NOMO-1 treated with DMSO at 0.1 percent for 48 hours (cell line): ENCODE results near the gene NRSN2.

Source experiments
- DNase-seq: peaks from one replicate; lab custom pipeline; 2025; ENCODE audit not compliant: unreplicated experiment; lab: John Stamatoyannopoulos, UW

NRSN2 gene

GRCh38 chr20:396619-397431 lies 49.9 kb downstream of the NRSN2 start:
- no peak for DNase-seq

DNA sequence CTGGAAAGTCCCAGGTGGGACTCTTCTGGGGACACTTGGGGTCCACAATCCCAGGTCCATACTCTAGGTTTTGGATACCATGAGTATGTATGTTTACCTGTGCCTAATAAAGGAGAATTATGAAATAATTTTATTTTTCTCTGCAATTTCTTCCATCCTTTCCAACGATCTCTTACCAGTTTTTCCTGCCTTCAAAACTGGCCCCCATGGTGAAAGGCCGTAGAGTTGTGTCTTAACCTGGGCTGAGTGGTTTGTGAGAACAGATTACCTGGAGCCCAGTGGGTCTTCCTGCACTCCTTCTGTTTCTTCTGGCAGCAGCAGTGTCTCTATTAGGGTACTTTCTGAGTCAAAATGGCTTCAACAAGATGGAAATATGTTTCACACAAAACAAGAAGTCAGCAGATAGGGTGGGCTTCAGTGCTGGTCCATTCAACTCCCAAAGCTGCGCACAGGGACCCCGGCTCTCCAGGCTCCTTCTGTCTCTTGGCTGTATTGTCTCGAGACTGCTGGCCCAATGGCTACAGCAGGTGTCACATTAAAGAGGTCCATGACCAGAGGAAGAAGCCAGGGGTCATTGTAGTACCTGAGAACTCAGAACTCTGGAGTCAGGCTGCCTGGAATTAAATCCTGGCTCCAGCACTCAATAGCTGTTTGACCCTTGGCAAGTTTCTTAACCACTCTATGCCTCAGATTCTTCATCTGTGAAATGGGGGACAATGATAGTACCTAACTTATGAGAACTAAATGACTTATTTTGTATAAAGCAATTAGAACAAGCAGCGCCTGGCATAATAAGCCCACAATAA lies 50.7 kb downstream of the NRSN2 start:
- no peak for DNase-seq

DNA sequence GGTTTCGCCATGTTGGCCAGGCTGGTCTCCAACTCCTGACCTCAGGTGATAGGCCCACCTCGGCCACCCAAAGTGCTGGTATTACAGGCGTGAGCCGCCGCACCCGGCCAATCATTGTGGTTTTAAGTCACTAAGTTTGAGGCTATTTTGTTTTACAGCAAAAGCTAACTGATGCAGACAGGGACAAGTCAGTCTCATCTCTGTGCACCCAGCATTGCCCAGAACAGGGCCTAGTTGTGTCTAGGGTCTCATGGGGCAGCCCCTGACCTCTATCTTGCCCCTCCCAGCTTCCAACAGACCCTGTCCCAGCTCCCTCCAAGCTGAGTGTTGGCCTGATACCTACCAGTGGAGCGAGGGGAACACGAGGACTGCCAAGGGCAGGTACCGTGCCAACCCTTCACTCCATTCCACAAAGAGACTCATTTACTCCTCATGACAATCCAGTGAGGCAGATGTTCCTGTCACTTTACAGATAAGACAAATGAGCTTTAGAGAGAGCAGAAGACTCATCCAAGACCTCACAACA lies 52.3 kb downstream of the NRSN2 start:
- no peak for DNase-seq

DNA sequence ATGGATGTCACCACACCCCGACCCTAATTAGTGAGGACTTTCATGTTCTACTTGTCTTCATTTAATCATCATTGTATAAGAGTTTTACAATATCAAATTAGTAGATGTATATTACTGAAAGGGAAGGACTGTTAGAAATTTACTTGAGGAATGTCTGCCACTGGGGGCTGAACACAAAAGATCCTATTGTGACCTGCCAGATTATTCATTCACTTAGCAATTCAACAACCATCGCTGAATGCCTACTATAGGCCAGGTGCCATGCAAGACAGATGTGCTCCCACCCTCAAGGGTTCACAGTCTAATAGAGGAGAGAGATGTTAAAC lies 53.2 kb downstream of the NRSN2 start:
- no peak for DNase-seq

- no peak for DNase-seq
These were observed 53.8 kb downstream of the NRSN2 start for GRCh38 chr20:400454-401275.

DNA sequence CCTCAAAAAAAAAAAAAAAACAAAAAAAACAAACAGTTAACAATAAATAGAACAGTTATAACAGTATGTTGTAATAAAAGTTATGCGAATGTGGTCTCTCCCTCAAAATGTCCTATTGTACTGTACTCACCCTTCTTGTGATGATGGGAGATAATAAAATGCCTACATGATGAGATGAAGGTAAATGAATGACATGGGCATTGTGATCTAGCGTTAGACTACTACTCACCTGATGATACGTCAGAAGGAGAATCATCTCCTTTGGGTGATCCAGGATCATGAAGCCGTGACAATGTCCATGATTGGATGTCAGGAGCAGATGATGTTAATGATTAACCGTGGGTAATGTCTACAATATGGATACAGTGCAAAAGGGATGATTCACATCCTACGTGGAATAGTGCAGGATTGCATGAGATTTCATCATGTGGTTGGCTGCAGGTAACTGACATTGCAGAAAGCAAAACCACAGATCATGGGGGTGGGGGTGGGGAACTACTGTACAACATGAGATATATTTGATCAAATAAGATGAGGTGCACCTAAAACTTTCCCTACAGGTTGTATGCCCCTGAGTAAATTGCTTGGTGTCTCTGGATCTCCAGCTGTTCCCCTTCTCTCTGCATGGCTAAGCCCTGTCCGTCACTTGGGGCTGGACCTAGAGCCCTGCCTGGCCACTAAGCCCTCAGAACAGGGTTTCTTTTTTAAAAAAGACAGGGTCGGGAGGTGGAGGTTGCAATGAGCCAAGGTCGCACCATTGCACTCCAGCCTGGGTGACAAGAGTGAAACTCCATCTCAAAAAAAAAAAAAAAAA lies 55.0 kb downstream of the NRSN2 start:
- no peak for DNase-seq

DNA sequence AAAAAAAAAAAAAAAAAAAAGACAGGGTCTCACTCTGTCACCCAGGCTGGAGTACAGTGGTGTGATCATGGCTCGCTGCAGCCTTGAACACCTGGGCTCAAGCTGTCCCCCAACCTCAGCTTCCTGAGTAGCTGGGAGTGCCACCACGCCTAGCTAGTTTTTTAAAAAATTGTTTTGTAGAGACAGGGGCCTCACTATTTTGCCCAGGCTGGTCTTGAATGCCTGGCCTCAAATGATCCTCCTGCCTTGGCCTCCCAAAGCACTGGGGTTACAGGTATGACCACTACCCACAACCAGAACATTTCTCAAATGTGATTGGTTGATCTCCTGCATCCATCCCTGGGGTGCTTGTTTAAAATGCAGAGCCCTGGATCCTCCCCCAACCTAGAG lies 55.6 kb downstream of the NRSN2 start:
- DNase-seq: no peak

DNA sequence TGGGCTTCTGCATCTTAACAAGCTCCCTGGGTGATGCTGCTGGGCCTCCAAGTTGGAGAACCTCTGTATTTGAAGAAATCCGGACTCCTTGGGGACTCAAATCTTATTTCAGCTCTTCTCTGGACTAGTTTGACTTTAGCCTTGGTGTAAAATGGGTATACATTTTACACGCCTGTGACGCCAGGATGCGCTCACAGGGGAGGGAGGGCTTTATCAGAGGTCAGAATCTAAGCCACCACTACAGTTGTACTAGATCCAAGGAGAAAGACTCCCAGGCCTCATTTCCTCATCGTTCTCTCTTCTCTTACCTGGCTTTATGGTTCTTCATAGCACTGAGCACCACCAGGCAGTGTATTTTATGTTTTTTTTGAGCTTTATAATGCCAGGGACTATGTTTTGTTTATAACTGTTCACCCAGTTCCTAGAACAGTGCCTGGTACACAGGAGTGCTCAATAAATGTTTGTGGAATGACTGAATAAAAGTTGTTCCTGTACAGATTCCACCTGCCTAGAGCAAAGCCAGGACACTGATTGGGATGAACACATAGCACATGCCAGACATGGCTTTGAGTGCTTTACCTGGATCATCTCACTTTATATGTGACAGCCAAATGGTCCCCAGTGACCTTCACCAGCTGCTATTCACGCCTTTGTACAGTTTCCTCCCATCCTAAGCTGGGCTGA lies 56.1 kb downstream of the NRSN2 start:
- no peak for DNase-seq

GRCh38 chr20:403582-403957 lies 56.7 kb downstream of the NRSN2 start:
- no peak for DNase-seq

- DNase-seq: no peak
These were observed 57.2 kb downstream of the NRSN2 start for GRCh38 chr20:404088-404487.
